Right ventricle myocardium superior (tissue), 1 donor: ENCODE measurements around the gene CTDSPL. TPM values are rescaled to one million over a fixed set of nuclear protein-coding genes. Genes with fewer than 3 reads are reported as not detected.

ENCODE experiments used
- ATAC-seq: fragments of 200-7000 bp; cut with Tn5 transposase; one replicate; pipeline ENCODE4 v1.9.1; 2020; ENCODE audit warnings: mild to moderate bottlenecking; ENCODE audit not compliant: poor library complexity
- DNase-seq: peaks from one replicate; pipeline ENCODE4 v3.0.0-alpha.2; 2020
- intact Hi-C: fragments of 100-400 bp; cut with DNase I; formaldehyde crosslinking; loops from one replicate; pipeline ENCODE4 v1.11.2; 2022
- total RNA-seq: library from RNA; stranded (reverse); fragmentation: NEBNext Ultra II Directional; extraction: Animal tissue kit (Norgen Biotek cat#: 25700); gene quantifications from one replicate; pipeline ENCODE4 v1.2.1, GENCODE V29; 2021
- donor health status: DM: no; HTN: yes; CAD: no; lungs with severe emphysema.

CTDSPL gene
- total RNA-seq, 1 donor from 2014 or later: 46.0 TPM

DNA sequence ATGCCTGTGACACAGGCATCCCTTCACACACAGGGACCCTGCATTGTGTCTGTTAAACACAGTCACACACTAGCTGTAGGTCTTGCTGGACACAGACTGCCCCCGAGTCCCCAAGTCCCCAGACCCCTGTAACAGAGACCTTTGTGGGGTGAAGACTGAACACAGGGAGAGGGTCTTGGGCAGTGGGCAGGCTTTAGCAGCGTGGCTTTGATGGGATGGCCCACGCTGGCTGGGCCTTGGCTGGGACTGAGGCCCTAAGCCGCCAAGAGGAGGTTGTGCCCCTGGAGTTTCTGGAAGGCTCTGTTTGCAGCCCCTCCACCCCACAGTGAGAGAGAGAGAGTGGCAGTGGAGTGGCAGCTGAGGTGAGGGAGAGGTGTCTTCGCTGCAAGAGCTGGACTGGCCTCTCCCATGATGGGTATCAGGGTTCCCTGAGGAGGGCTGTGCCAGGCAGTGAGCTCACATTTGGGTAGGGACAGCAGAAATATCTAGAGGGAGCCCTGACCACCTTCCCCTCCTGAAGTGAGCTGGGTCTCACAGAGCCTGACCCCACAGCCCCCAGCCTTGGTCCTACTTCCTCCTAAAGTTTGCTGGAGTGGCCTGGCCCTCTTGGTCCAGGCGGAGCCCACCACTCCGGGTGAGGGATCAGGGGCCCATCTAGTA, 128.3 kb downstream of the CTDSPL start:
- intact Hi-C loops: no loop called here
- DNase-seq (no peak), ATAC-seq (no peak)

DNA sequence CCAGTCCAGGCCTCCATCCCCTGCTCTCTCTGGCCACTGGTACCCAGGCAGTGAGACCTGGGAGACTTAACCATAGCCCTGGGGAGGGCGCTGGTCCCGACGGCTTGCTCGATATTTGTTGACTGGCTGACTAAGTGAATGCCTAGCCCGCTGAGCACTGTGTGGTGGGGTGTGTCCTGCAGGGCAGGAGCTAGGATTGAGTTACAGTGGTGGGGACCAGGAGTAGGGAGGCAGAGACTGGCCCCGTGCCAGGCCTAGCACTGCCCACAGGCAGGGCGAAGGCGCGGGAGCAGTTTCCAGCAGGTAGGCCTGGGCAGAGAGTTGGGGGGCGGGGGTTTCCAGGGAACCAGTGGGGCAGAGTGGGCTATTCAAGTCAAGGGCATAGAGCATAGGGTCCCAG, 128.8 kb downstream of the CTDSPL start, which contains the start of gene VILL:
VILL (plus strand) TSS at position 260 of the 400 bp plus-strand sequence. CDS start 2,887 bp downstream, outside the sequence.
- intact Hi-C loops: no loop called here
- DNase-seq: no peak
- no peak for ATAC-seq

DNA sequence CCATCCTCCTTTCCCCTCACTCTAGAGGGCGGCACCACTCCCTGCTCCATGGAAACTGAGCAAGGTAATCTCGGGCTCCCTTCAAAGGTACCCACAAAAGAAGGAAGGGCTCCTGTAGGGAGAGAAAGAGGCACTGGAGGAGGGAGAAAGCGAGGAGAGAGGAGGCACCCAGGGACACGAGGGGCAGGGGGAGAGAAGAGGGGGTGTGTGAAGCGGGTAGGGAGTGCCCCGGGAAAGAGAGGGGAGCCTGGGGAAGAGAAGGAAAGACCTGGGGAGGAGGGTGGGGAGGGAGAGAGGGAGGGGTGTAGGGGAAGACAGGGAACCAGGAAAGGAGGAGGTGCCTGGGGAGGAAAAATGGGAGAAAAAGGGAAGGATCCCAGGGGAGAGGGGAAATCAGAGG, 129.4 kb downstream of the CTDSPL start:
- DNase-seq: no peak
- intact Hi-C loops: no loop called here

DNA sequence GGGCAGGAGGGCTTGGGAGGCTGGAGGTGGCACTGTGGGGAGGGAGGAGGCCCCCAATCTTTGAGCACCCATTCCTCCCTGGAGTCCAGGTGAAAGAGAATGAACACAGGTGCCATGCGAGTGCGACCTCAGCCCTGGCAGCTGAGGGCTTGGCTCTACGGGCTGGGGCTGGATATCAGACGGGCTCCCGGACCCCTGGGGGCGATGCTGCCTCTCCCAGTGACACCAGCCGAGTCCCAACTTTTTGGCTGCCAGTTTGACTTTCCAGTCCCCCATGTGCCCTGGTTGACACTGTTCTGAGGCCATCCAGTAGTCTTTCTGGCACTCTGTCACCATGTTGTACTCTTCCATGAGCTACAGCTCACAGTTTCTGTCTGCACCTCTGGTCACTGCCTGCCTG, 130.1 kb downstream of the CTDSPL start:
- ATAC-seq (no peak), DNase-seq (no peak)
- intact Hi-C loops: no loop called here

More for the DNA sequence above, 129.4 kb downstream of the CTDSPL start:
- no peak for ATAC-seq

DNA sequence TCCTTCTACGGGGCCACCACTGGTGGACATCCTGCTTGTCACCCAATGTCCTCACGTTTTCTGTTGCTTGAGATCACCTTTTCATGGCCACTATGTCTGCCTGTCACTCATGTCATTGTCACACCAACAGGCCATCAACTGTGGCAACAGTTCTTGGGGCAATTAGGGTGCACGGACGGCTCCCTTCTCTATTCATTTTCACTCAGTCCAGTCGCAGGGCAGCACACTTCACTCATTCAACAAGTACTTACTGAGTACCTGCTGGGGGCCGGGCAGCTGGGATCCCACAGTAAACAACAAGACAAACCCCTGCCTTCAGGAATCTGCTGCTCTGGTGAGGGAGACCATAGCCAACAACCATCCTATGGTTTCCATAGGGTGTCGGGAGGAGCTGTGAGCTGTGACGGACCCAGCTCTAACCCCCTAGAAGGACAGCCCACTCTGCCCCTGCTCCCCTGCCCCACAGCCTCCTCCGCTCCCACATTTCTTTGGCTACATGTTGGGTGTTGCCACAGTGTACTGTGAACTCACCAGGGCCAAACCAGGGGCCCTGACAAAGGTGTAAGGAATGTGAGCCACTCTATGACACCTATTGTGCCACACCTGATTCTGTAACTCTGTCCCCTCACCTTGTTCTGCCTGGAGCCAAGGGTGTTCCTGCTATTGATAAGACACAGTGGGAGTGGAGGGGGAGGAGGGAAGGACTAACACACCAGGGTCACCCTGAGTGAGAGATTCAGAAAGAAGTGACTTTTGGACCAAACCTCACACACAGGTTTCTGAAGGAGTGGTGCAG, 130.8 kb downstream of the CTDSPL start:
- intact Hi-C loops: no loop called here

DNA sequence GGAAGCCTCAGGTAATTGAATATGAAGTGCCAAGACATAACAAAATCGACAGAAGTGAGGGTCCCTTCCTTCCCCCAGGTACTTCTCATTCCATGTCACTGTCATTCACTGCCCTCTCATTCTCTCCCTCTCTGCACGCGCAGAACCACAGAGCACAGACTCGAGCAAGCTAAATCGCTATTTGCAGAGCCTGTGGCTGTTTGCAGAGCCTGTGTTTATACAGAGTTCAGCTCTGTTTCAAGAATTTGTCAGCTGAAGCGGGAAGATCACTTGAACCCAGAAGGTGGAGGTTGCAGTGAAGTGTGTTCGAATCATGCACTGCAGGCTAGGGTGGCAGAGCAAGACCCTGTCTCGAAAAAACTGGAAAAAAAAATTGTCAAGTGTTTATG, 131.4 kb downstream of the CTDSPL start:
- intact Hi-C loops: no loop called here

More for the DNA sequence above, 130.8 kb downstream of the CTDSPL start:
- no peak for ATAC-seq
- peak; percentile 21 for DNase-seq

DNA sequence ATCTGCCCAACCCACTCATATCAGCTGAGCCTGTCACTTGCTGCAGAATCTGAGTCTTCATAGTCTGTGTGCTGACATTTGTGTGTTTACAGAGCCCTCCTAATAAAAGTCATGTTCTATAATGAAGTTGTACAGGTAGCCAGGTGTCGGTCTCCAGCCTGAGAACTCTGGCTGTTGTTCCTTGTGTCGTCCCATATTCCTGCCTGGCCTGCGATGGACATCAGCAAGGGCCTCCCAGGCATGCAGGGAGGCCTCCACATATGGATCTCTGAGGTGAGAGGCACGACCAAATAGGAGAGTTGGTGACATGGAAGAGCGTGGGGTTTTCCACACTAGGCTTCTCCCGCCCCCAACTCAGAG, 131.8 kb downstream of the CTDSPL start:
- DNase-seq (no peak), ATAC-seq (no peak)
- intact Hi-C loops: no loop called here

More for the DNA sequence above, 131.4 kb downstream of the CTDSPL start:
- DNase-seq (no peak), ATAC-seq (no peak)

DNA sequence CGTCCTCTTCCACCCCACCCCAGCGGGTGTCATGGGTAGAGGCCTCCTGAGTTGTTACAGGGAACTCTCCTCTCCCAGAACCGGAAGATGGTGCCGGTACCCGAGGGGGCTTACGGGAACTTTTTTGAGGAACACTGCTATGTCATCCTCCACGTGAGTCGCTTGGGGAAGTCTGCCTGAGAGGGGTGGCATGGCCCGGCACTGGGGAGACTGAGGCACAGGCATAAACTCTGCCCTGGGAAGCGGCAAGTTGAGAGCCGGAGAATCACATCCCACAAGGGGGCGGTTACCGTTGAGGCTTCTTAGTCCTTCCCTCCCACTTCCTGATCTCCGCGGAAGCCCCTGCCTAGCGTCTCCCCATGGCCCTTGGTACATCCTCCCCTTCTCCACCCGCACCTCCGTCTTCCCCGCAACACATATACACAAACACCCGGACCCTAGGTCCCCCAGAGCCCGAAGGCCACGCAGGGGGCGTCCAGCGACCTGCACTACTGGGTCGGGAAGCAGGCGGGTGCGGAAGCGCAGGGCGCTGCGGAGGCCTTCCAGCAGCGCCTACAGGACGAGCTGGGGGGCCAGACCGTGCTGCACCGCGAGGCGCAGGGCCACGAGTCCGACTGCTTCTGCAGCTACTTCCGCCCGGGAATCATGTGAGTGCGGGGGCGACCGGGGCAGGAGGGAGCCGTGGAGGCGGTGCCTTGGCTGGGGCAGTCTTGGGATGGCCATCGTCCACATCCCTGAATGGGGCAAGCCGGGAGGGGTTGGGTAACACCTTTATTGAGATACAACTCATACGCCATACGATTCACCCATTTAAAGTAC, 132.3 kb downstream of the CTDSPL start:
- ATAC-seq (peak; percentile 56), DNase-seq (peak; percentile 84)
- intact Hi-C loops: no loop called here

DNA sequence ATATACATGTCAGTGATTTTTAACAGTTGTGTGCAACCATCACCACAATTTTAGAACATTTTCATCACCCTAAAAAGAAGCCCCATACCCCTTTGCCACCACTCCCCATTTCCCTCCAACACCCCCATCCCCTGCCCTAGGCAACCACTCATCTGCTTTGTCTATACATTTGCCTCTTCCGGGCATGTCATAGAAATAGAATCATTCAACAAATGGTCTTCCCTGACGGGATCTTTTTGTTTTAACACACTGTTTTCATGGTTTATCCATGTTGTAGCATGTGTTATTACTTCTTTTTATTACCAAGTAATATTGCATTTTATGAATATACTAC, 132.9 kb downstream of the CTDSPL start:
- intact Hi-C loops: no loop called here
- no peak for ATAC-seq
- no peak for DNase-seq

DNA sequence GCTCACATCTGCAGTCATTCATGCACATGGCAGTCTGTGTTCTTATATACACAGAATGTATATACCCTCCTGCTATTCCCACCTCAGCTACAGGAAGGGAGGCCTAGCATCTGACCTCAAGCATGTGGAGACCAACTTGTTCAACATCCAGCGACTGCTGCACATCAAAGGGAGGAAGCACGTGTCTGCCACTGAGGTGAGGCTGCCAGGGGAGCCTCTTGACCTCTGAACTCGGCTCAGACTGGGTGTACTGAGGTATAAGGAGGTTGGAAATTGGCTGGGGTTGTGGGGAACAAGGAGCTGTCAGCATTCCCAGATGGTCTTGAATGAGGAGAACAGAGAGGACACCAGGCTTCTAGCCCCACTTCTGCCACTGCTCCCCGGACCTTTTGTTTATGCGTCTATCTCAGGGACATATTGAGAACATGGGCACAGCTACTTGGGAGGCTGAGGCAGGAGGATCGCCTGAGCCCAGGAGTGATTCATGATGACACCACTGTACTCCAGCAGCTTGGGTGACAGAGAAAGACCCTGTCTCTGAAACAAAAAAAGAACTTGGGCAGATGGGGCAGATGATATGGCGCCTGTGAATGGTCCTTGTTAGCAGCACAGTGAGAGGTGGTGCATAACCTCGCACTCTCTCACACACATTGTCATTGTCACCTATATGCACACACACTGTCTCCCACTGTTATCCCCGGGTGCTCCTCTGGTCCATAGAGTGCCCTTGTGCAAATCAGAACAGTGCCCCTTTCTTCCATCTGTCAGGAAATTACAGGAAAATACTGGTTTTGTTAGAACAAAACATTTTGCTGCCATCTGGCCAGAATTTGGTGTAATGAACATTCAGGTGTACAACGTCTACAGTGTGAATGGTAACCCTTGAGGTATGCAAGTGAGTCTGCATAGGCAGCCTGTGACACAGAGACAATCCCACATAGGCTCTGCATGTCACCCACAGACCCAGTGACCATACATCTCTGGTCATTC, 134.3 kb downstream of the CTDSPL start:
- ATAC-seq: no peak
- intact Hi-C loops: no loop called here
- DNase-seq: peak; percentile 34

DNA sequence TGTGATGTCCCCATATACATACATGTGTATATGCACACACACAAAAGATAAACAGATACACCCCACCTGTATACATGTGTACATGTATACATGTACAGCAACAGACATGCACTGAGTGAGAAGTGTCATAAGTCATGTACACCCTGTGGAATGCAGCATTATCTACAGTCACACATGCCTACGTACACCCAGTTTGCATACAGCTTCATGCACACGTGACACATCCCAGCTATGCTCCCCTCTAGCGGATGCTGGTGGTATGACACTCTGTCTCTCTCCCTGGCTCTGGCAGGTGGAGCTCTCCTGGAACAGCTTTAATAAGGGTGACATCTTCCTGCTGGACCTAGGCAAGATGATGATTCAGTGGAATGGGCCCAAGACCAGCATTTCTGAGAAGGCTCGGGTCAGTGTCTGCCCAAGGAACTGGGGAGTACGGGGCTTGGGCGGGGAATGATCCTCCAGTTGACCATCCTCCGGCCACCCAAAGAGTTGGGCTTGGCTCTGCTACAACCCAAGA, 135.2 kb downstream of the CTDSPL start:
- DNase-seq (peak; percentile 70), ATAC-seq (no peak)
- intact Hi-C loops: no loop called here

DNA sequence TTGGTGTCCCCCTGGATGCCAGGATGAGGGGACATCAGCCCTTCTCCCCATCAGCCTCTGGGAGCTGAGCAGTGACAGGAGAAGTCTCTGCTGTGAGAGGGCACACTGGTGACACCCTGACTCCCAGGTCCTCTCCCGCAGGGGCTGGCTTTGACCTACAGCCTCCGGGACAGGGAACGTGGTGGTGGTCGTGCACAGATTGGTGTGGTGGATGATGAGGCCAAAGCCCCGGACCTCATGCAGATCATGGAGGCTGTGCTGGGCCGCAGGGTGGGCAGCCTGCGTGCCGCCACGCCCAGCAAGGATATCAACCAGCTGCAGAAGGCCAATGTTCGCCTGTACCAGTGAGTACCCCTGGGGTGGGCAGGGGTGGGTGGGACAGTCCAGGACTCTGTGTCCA, 135.7 kb downstream of the CTDSPL start:
- peak; percentile 32 for DNase-seq
- intact Hi-C loops: no loop called here
- no peak for ATAC-seq

DNA sequence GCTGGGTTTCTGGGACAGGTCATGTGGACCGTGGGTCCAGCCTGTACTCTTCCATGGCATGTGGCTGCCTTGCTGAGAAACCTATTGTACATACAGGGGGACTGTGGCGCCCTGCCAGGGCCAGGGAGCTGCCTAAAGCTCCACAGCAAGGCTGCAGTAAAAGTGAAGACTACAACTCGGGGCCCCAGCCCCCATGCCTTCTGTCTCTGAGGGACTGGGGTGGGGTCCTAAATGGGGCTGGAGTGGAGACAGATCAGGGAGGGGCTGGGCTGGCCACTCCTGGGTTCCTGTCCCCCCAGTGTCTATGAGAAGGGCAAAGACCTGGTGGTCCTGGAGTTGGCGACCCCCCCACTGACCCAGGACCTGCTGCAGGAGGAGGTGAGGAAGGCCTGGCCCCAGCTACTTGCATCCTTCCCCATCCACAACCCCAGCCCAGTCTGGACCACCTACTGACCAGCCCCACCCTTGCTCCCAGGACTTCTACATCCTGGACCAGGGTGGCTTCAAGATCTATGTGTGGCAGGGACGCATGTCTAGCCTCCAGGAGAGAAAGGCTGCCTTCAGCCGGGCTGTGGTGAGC, 136.2 kb downstream of the CTDSPL start:
- peak; percentile 60 for DNase-seq
- intact Hi-C loops: no loop called here
- no peak for ATAC-seq

DNA sequence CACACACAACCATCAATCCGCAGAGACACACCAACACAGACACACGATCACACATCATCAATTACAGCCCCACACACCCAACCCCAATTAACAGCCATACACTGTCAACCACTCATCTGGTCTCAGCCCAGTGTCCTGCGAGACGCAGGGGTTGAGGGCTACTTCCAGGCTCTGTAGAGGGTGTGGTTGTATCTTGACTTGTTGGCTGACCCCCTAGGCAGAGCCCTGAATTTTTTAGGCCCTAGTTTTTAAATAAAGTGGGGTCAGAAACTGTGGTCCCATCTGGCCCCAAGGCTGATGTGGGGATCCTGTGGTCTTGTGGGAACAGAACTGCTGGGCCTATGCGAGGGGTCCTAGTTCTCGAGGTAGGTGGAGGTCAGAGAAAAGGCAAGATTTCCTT, 138.2 kb downstream of the CTDSPL start:
- ATAC-seq (no peak), DNase-seq (no peak)
- intact Hi-C loops: no loop called here

DNA sequence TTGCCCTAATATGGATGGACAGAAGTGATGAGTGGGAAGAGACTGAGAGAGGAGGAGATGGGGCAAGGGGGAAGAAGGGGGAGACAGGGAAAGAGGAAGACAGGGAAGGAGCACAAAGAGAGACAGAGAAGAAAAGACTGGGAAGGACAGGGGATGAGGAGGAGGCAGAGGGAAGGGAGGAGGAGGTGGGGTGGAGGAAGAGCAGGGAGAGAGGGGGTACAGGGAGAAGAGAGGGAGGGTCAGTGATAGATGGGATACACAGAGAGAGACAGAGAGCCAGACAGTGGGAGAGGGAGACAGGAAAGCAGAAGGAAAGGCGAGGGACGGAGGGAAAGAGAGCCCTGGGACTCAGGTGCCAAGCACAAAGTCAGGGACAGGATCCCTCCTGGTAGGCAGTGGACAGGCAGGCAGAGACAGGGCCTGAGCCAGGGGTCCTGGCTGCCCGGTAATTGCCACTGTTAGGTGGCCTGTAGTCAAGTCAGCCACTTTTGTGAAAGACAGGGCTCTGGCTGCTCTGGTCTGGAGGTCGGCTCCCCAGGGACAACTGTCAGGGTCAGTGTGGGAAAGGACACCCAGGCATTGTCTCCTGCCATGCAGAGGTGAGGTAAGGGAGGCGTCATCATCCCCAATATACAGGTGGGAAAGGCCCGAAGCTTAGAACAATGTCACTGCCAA, 138.7 kb downstream of the CTDSPL start:
- intact Hi-C loops: no loop called here
- ATAC-seq: no peak
- DNase-seq: no peak

DNA sequence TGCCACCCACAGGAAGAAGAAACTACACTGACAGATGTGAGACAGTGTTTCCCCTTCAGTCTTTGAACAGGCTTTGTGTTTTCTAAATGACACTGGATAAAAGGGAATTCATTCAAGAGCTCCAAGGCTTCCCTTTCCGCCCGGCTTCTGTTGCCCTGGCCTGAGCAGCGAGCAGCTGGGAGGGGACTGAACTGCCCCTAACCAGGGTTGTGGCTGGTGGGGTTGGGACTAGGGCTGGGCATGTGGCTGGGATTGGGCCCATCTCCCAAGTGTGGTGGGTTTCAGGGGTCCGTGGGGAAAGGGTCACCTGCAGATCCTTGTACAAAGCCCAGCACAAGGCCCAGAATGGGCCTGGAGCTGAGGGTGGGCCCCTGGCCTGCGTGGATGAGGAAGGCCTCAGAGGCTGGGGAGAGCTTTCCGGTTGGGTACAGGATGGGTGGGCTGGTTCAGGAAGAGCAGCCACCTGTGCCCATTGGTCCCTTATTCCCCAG, 139.3 kb downstream of the CTDSPL start:
- ATAC-seq (no peak), DNase-seq (no peak)
- intact Hi-C loops: no loop called here

DNA sequence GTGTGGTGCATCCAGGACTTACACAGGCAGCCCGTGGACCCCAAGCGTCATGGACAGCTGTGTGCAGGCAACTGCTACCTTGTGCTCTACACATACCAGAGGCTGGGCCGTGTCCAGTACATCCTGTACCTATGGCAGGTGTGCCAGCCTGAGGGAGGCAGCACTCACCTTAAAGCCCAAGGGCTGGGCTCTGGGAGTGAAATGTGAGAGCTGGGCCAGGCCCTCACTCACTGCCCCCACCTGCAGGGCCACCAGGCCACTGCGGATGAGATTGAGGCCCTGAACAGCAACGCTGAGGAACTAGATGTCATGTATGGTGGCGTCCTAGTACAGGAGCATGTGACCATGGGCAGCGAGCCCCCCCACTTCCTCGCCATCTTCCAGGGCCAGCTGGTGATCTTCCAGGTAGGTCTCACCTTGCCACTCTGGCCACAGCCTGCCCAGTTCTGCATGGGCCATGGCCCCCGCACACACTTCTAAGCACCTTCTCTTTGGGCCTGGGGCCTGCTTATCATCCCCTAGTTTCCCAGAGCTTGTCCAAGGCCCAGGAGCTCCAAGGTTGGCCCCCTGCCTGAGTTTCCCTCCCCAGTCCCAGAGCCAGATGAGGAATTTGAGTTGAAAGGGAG, 139.9 kb downstream of the CTDSPL start:
- DNase-seq (no peak), ATAC-seq (no peak)
- intact Hi-C loops: no loop called here
